Right forelimb (tissue), 1 donor: ENCODE measurements around the gene GUCA2A.

Source experiments
- DNase-seq: peaks from one replicate; pipeline ENCODE4 v3.0.0-alpha.2; 2018

Gene GUCA2A

DNA sequence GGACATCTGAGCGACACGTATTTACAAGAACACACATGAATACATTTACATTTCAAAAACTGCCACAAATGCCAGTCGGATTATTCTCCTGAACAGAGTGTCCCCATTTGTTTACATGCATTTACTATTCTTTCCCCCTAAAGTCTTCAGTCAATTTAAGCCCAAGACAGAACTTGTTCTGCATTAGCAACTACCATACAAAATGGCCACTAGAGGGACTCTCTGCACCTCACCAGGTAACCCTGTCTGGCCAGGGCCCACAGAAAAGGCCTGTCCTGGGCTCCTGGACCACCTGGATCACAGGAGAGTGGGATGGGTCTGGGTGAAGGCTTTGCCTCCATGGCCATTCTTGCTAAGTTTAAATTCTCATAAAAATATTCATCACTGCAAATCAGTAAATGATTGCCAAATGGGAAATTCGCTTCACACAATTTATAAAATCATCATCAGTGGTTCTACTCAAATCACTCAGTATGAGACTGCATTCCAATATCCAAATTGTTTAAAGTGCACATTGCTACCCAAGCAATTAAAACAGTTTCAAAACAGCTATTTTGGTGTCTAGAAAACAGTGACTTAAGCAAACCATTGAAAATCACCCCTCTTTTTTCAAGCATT is 12.5 kb upstream of the GUCA2A start:
- DNase-seq: no peak

DNA sequence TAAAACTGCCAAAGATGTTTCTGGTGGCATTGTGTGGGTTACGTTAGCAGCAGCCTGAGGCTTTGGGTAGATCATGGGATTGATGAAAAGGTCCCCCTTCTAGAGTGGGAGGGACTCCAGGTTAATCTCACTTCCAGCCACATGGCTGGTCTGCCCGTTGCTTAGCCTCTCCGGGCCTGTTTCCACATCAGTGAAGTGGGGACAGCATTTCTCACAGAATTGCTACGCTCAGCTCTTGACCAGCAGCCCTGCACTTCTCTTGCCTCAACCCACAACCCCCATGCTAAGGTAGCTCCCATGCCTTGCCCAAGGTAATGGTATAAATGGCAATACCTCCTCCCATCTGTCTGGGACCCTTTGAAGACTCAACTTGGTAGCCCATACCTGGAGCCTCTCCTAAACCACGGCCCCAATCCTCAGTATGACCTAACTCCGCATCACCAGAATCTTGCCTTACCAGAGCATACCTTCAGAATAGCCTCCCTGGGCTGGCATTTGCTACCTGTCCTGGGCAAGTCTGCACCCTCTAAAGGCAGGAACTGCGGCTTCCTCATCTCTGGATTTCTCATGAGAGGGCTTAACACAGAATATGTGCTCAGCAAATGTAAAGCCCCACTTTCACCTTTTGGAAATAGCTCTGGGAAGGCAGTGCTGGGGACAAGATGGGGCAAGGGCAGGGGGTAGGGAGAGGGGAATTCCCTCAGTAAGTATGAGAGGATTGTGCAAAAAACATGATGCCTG is 10.9 kb upstream of the GUCA2A start:
- no peak for DNase-seq

DNA sequence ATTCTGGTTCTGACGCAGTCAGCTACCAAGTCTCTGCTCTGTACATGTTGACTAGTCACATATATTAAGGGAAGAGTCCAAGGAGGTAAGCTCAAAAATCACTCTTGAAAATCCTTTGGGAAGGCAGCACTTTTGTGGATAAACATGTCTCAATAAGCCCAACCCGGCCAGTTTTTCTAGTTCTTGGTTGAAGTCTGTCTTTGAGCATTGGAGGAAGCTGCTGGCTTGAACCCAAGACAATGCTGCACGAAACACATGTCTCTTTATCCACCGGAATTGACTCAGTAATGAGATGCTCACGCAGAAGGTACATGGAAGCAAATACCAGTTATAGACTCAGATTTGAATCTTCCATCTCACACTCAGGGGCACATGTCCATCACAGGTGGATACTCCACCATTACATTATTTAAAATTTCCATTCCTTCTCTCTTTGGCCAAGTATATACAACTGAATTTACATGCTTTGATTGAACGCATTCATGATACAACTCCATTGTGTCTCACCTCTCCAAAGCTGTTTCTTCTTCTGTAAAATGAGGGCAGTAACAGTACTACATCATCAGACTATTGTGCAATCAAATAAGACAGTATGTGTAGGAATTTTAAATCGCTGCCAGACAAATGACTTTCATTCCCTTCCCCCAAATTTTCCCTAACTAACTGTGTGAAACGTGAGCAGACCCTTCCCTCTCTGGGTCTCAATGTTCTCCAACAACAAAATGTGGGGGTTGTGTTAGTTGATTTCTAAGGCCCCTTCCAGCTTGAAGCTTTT is 9.6 kb upstream of the GUCA2A start:
- DNase-seq: no peak

DNA sequence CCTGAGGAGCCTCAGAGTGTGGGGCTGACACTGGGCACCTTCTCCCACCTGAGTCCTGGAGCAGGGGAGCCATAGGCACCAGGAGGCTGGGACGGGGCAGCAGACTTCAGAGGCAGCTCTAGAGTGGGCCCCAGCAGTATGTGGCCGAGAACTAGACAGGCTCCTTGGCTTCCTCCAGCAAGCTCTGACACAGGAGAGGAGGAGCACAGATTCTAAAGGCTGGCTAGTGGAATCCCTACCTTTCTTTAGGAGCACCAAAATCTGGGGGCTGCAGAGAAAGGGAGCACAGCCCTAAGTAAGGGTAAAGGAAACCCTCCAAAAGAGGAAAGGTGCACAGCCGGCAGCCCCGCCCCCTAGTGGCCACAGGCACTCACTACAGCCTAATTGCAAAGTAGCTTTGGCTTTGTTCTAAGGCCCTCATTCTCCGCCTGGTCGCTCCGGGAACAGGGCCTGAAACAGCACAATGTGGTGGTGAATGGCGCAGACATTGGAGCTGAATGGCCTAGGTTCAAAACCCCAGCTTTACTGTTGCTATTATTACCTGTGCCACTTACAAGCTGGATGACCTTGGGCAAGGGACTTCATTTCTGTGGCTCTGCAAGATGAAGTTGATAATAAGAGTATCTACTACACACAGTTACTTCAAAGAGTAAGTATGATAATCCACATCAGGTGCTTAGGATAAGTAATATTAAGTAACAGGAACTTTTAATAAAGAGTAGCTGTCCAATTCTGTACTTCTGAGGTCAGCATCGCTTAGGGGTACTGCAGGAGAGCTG is 8.8 kb upstream of the GUCA2A start:
- DNase-seq: peak; percentile 78

DNA sequence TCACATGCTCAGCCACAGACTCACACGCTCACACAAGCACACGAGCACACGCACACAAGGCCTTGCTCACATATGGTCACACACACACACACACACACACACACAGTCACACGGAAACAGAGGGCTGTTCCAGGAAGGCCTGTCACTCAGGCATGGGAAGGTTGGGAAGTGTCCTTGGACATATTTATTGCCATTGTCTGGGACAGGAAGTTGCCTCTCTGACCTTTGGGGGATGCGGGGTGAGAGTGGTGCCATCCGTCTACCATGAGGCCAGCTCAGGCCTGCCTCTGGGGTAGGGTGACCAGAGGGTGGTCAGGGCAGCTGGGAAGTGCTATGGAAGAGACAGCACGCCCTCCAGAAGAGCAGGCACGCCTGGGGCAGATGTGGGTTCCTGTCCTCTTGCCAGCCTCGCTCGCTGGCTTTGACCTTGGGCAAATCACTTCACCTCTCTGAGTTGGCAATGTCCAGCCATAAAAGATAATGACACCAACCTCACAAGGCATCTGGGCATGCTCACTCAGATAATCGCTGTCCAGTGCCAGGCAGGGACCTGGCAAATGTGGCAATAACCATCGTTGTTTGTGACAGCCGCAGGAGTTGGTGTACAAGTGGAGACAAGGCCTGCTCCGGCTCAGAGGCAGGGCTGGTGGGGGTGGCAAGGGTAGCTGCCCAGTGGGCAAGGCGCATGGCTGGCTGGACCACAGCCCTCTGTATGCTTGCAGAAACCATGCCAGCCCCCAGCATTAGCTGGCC is 8.0 kb upstream of the GUCA2A start:
- DNase-seq: no peak

DNA sequence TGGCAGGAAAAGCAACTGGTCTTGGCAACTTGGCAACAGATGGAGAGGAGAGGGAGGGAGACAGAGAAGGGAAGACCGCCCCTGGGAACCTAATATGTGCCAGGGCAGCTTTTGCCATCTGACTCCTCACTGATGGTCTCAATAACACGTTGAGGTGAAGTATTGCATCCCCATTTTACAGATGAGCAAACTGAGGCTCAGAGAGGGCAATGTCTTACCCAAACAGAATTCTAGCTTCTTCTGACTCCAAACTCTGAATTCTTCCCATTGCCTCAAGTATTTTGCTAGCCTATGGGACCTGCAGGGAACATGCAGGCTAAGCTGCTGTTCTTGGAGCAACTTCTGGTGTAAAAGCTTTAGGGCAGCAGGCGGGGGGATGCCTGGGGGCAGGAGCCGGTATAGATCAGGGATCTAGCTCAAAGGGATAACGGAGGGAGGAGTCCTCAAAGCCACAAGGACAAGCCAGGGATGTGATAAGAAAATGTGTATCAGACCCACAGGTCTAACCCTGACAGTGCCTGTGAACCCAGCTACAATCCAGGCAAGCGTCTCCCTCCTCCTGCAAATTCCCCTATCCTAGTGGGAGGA is 7.2 kb upstream of the GUCA2A start:
- no peak for DNase-seq

DNA sequence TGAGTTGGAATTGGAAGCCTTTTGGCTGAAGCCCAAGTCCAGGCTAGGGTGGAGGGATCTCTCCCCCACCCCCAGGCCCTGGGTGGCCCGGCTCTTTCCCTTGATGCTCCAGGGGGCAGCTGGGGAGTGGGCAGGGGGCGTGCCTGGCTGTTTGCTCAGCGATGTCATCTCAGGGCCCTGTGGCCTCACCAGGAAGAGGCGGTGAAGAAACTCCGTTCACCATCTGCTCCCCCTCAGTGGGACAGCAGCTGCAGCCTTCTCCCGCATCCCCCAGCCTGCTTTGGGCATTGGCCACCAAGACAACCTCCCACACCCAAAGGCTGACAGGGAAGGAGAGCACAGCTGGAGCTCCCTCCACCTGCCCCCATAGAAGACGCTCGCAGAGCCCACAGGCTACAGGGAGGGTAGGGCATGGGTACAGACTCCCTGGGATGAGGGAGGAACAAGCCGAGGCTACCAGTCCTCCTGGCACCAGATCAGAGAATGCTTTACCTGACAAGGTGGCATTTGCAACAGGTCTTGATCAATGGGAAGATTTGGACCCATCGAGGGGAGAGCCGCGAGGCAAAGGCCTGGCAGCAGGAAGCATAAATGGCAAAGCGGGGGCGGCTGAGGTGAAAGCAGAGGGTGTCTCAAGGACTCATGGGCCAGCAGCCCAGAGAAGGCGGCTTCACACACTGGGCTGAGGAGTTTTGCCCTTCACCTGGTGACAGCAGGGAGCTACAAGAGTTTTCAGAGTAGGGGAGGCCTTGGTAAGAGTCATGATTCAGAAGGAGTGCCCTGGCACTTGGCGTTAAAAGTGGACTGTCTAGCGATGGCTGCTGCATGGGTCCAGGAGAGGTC is 6.5 kb upstream of the GUCA2A start:
- DNase-seq: no peak

DNA sequence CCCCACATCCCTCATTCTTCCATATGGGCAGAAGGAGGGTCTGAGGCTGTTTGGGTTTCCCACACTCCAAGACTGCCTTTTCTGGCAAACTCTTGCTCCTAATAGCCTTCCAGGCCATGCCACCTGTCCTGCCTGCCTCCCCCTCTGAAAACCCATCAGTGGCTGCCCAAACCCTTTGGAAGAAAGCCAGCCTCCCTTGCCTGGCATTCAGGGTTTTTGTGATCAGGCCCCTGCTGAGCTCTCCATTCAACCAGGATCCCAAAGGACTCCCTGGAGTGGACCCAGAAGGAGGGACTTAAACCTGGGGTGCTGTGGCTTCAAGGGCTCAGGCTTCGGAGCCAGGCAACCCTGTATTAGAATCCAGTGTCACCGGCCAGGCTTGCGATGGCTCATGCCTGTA is 4.2 kb upstream of the GUCA2A start:
- no peak for DNase-seq

DNA sequence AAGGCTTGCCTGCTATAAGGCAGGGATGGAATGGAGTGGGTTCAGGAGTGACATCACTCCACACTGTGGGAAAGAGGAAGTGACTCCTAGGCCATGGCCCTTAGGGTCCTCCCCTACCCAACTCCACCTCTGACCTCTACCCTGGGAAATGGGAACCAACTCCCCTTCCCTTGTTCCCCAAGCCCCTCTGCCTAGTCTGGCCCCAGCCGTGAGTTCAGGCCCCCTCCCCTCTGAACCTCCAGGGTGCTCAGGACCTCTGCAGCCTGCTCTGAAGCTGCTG is 3.8 kb upstream of the GUCA2A start:
- no peak for DNase-seq

DNA sequence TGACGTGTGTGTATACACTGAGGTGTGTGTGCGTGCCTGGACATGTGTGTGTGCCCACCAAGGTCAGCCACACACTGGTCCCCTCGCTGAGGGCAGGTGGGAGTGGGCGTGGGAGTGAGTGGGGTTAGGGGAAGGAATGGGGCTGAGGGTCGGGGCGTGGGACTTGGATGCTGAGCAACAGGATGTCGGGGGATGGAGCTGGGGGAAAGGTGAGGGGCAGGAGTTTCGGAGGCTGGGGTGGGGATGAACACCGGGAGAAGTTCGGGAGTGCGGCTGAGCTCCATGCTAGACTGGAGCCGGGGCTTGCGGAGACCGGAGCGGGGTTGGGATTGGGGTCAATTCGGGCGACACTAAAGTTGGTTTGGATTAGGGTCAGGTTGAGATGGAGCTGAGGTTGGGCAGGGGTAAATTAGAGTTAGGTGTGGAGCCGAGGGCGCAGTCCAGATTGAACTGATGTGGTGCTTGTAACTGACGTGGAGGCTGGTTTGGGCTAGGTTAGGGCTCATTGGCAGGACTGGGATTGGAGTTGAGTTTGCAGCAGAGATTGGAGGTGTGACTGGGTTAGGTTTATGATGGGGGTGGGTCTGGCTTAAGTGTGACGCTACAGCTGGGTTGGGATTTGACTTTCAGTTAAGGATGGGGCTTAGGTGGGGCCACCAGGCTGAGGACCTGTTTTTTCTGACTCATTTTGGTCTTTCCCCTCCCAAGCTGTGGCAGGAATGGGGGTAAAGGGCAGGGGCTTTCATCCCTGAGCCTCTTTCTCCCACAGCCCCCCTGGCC is 3.3 kb upstream of the GUCA2A start:
- DNase-seq: no peak

DNA sequence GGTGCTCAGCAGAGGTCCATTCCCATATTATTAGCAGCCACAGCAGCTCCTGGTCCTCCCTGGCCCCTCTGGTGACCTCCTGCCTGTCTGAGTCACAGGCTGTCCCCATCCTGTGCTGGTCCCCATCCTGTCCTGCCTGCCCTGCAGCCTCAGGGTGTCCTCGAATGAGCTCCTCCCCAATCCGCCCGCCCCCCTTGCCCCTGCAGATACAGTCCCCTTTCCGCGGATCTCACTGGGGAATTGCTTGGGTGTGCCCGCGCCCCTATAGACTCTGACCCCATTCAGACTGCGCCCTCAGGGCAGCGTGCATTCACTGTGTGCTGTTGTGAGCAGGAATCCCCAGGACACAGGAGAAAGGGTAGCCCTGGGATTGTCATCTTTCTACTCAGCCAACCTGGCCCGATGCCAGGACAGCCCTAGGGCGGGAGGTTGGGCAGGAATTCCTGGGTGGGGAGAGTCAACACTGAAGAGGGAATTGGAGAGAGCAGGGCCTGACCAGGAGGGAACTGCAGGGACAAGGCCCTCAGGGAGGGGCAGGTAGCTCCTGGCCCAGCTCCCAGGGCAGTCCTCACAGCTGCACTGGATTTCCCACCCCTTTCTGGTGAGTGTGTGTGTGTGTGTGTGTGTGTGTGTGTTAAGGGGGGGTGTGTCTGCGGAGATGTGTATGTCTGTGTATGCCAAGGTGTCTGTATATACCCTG is 1.1 kb upstream of the GUCA2A start:
- DNase-seq: no peak

DNA sequence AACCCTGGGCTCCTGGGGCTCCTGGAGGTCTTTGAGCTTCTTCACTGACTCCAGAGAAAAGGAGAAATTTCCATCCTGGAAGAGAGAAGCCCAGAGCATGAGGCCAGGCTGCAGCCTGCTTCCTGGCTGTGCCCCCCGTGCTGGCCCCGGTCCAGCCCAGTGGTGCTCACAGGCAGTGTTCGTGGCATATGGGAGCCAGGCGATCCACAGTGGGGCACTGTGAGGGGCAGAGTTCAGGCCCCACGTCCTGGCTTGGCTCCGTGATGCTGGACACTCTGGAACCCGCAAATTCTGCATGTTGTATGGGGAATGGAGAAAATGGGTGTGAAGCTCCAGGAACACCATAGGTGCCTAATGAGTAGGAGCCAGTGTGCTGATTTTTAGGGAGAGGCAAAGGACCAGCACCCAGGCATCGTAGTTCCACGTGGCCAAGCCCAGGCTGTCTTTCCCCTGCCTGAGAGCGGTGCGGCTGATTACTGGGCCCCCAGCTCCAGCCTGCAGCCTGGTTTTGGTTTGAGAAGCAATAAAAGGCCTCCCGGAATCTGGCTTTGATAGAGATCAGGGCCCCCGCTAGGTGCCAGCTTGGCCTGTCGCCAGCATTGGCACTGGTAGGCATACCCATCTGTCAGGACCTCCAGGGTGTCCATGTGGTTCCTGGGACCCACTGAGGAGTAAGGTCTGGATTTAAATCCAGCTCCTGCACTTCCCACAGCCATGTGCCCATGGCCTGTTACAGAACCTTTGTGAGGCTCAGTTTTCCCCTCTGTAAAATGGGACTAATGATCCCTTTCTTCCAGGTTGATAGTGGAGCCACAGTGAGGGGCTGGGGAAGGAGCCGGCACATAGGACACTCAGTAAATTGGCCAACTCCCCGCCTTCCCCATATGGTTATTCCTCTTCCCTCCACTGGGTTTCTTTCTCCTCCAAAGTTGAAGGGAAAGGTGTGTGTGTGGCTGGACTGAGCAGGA is 725 bp downstream of the GUCA2A start:
- no peak for DNase-seq

DNA sequence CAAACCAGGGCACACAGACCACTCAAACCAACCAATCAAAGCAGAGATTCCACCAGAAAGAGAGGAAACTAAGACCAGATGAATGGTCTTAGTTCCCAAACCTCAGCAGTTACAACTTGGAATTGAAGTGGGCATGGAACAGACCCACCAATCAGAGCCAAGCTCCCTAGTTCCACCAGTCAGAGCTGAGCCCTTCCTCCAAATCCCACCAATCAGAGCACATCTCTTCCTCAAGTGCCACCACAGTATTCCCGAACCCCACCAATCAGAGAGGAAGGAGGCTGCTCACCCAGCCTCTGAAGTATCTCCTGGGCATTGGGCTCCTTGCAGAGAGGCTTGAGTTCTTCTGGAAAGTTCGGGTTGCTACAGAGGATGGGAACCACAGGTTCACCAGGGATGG is 1.4 kb downstream of the GUCA2A start:
- no peak for DNase-seq

DNA sequence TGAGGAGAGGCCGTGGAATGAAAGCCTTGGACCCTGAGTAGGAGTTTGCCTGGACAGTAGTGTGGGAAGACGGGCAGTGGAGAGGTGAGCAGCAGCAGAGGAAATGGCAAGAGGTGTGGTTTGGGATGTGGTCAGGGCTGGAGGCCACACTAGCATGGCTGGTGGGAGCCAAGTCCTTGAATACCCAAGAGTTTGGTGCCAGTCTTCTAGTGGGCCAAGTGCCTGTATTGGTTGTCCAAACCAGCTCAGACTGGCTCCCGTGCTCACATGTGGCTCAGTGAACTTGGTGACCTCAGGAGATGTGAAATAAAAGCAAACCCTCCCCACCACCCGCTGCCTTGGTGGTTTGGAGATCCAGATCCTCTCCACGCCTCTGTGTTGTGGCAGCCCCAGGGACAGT is 2.4 kb downstream of the GUCA2A start:
- DNase-seq: no peak

DNA sequence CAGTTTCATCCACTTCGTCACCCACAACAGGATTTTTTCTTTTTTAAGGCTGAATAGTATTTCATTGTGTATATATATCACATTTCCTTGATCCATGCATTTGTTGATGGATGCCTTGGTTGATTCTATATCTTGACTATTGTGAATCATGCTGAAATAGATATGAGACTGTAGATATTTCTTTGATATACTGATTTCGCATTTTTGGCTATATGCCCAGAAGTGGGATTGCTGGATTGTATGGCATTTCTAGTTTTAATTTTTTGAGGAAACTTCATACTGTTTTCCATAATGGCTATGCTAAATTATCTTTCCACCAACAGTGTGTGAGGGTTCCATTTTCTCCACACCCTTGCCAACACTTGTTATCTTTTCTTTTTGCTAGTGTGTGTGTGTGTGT is 6.4 kb downstream of the GUCA2A start:
- no peak for DNase-seq

DNA sequence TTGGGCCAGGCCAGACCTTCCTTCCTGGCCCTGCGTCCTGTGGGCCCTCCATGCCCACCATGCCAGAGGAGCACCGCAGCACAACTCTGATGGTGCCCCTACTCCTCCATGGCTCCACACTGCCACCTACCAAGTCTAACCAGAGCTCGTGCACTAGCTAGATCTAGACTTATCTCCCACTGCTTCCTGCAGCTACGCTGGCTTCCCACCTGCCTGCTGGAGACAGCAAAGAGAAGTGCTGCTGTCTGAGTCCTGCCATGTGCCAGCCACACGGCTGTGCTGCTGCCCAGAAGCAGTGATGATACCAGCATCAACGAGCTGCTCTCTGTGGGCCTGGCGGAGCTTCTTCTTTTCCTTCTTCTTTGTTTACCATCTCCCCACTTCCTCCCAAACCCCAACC is 6.9 kb downstream of the GUCA2A start:
- DNase-seq: no peak

DNA sequence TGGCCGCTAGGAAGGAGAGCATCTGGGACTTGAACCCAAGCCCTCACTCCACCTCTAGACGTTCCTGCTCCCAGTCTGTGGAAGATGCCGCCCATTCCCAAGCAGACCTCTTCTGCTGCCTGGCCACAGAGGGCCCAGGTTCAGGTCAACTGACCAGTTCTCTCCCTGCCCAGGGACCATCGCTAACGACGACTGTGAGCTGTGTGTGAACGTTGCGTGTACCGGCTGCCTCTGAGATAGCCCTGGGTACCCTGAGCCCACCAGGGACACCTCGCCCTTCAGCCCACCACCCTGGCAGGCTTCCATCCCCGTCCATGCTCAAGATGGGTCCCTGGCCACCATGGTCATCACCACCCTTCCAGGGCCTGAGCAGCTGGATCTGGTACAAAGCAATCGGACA is 9.2 kb downstream of the GUCA2A start:
- no peak for DNase-seq

DNA sequence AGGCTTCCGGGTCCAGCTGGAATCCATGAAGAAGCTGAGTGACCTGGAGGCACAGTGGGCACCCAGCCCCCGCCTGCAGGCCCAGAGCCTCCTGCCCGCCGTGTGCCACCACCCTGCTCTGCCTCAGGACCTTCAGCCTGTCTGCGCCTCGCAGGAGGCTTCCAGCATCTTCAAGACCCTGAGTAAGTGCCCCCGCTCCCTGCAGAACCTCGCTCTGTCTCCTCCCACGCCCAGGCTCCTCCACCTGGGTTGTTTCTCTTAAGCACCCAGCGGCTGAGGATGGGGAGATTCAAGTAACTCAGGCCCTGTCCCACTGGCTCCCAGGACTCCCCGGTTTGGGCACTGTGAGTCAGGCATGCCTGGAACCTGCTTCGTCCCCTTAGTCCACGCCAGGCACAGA is 9.9 kb downstream of the GUCA2A start:
- no peak for DNase-seq

DNA sequence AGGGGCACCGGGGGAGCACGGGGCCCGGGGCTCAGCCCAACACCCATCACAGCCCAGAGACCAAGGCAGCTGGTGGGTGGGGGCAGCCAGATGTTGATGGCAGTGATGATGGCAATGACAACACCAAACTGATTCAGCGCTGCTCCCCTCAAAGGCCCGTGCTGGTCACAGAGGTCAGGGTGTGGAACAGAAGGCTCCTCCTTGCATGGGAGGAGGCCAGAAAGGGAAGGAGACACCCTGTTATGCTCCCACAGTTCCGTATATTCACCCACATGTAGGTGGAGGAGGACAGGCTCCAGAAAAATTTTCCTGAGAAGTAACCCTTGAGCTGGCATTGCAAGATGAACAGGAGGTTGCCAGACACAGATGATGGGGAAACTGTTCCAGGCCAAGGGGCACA is 10.9 kb downstream of the GUCA2A start:
- DNase-seq: no peak
